K562 (cell line): ENCODE data around the gene DLG4. TPM values are rescaled to one million over a fixed set of nuclear protein-coding genes. Genes with fewer than 3 reads are reported as not detected.

Source experiments
- ATF4 ChIP-seq: fragments of 450-650 bp; formaldehyde crosslinking; IDR thresholded peaks from 2 replicates; pipeline ENCODE4 v1.4.0; 2022; ENCODE audit warnings: mild to moderate bottlenecking, moderate library complexity
- CREB3L1 ChIP-seq: fragments of 450-650 bp; IDR thresholded peaks from 2 replicates; pipeline ENCODE4 v1.6.1; 2014; ENCODE audit warnings: low read depth, mild to moderate bottlenecking, moderate library complexity, borderline replicate concordance
- CREBBP ChIP-seq: IDR thresholded peaks from one replicate; pipeline ENCODE4 v1.6.1; 2012; ENCODE audit warnings: low read depth, mild to moderate bottlenecking, control low read depth, inconsistent platforms, low read length
- ILF3 ChIP-seq: fragments of 450-650 bp; IDR thresholded peaks from 2 replicates; pipeline ENCODE4 v1.6.1; 2018; ENCODE audit warnings: antibody characterized with exemption, mild to moderate bottlenecking, moderate library complexity, borderline replicate concordance
- IRF2 ChIP-seq: sonication (generic); formaldehyde crosslinking; IDR thresholded peaks from 2 replicates; pipeline ENCODE4 v1.8.1; 2022; ENCODE audit warnings: mild to moderate bottlenecking, missing genetic modification reagents
- LEF1 ChIP-seq: fragments of 450-650 bp; IDR thresholded peaks from 2 replicates; pipeline ENCODE4 v1.6.1; 2016; ENCODE audit warnings: mild to moderate bottlenecking
- PATZ1 ChIP-seq: fragments of 250-450 bp; sonication (Bioruptor Pico); IDR thresholded peaks from 2 replicates; pipeline ENCODE4 v1.5.0; 2020; ENCODE audit warnings: mild to moderate bottlenecking, borderline replicate concordance
- PPARD ChIP-seq: fragments of 250-450 bp; sonication (Bioruptor Pico); IDR thresholded peaks from 2 replicates; pipeline ENCODE4 v1.8.0; 2022; ENCODE audit warnings: inconsistent platforms, mild to moderate bottlenecking, moderate library complexity
- PYGO2 ChIP-seq: fragments of 450-650 bp; IDR thresholded peaks from 2 replicates; pipeline ENCODE4 v1.6.1; 2016; ENCODE audit warnings: mild to moderate bottlenecking, missing genetic modification characterization, moderate library complexity, missing compliant biosample characterization
- SETDB1 ChIP-seq: IDR thresholded peaks from one replicate; pipeline ENCODE4 v1.6.1; 2012; ENCODE audit warnings: low read length, control low read depth, inconsistent platforms
- SNAPC5 ChIP-seq: fragments of 250-450 bp; sonication (Bioruptor Pico); IDR thresholded peaks from 2 replicates; pipeline ENCODE4 v1.8.0; 2021; ENCODE audit warnings: moderate library complexity, mild to moderate bottlenecking, inconsistent platforms
- SNRNP70 ChIP-seq: fragments of 200-400 bp; formaldehyde crosslinking; optimal IDR thresholded peaks from 2 replicates; pipeline ENCODE3; 2017; ENCODE audit warnings: low read depth, low read length
- SP2 ChIP-seq: IDR thresholded peaks from 2 replicates; pipeline ENCODE4 v1.6.1; 2011; ENCODE audit warnings: mild to moderate bottlenecking, low read depth, low read length, moderate library complexity; ENCODE audit not compliant: poor library complexity, severe bottlenecking; ENCODE audit errors: extremely low read depth
- TARDBP ChIP-seq: fragments of 450-650 bp; IDR thresholded peaks from 2 replicates; pipeline ENCODE4 v1.6.1; 2016
- USF1 ChIP-seq: sonication (generic); formaldehyde crosslinking; IDR thresholded peaks from 2 replicates; pipeline ENCODE4 v1.9.0; 2022; ENCODE audit warnings: mild to moderate bottlenecking, missing genetic modification reagents
- ZBTB11 ChIP-seq, 3 experiments: fragments of 200-800 bp in 1 of 3; fragments of 250-450 bp in 1 of 3; fragments of 450-650 bp in 1 of 3; sonication (Bioruptor Pico) in 1 of 3; sonication (Bioruptor generic) in 1 of 3; formaldehyde crosslinking in 1 of 3; IDR thresholded peaks; 2 replicates each; pipeline versions ENCODE4 v1.6.1 to v1.8.0; 2016 to 2022; ENCODE audit warnings: mild to moderate bottlenecking in 2 of 3, missing genetic modification characterization in 2 of 3, missing compliant biosample characterization in 1 of 3, moderate library complexity in 1 of 3
- ZNF165 ChIP-seq: fragments of 250-450 bp; sonication (Bioruptor Pico); IDR thresholded peaks from 2 replicates; pipeline ENCODE4 v1.4.0; 2020; ENCODE audit warnings: borderline replicate concordance
- ZNF696 ChIP-seq: fragments of 250-450 bp; sonication (Bioruptor Pico); conservative IDR thresholded peaks from 2 replicates; pipeline ENCODE4 v1.4.0; 2020; ENCODE audit warnings: mild to moderate bottlenecking, moderate library complexity
- polyA plus RNA-seq, 8 experiments: library from polyadenylated mRNA; depleted of rRNA in 4 of 8; stranded (reverse) in 5 of 8; unstranded in 3 of 8; fragments of >200 nt; fragmentation: Nextera tagmentation in 2 of 8; fragmentation: Illumina TruSeq in 1 of 8; extraction: Ambion mirVana in 2 of 8; extraction: Trizol in 1 of 8; gene quantifications; 2 replicates each; pipeline versions ENCODE4 v1.2.1 to v1.2.3, GENCODE V29; 2011 to 2014; ENCODE audit warnings: inconsistent platforms in 1 of 8, missing spikeins in 1 of 8
- total RNA-seq, 7 experiments: library from RNA; depleted of rRNA in 6 of 7; stranded (reverse); fragments of >200 nt in 6 of 7; fragmentation: Illumina TruSeq in 2 of 7; extraction: Trizol in 2 of 7; gene quantifications; 2 replicates each; pipeline versions ENCODE4 v1.2.1 to v1.2.3, GENCODE V29; 2011 to 2021; ENCODE audit warnings: low replicate concordance in 1 of 7

Gene DLG4
- total and polyA plus RNA-seq, 9 of the 15 experiments (the other 6 are each of a cell fraction or from before 2014, with no cell fraction given), result 0.03 to 12.0 (median 4.1) TPM

GRCh38 chr17:7219812-7220592 is at the start of gene DLG4, which contains the start of gene ACADVL (continued):
- no peak for TF ChIP-seq USF1 (CRISPR knock-in tag)
- no peak for TF ChIP-seq ATF4 (CRISPR knock-in tag)
- no peak for TF ChIP-seq PPARD (CRISPR knock-in tag)
- TF ChIP-seq TARDBP, result no peak
- no peak for TF ChIP-seq CREBBP
- TF ChIP-seq SNRNP70, result no peak
- no peak for TF ChIP-seq LEF1
- TF ChIP-seq ILF3, result no peak
- no peak for TF ChIP-seq SNAPC5 (CRISPR knock-in tag)
- no peak for TF ChIP-seq ZBTB11 (CRISPR knock-in tag; IDR thresholded peaks at IDR 0.05)
- TF ChIP-seq IRF2 (CRISPR knock-in tag), result no peak
- TF ChIP-seq PYGO2, result no peak
- no peak for TF ChIP-seq SP2
- no peak for TF ChIP-seq SETDB1
- TF ChIP-seq PATZ1 (CRISPR knock-in tag), result 0 out of 2 replicates have a peak, but pooled peaks have one; percentile 15
- TF ChIP-seq ZNF165 (CRISPR knock-in tag), result no peak
- peak; percentile 62; the same call in 1 of the 2 replicates for TF ChIP-seq CREB3L1
- no peak for TF ChIP-seq ZNF696 (CRISPR knock-in tag)
